ENCODE measurements around the gene PRDM4. TPM values are rescaled to one million over a fixed set of nuclear protein-coding genes. Genes with fewer than 3 reads are reported as not detected.

PRDM4 gene
- polyA plus RNA-seq, 3 donors, result 6.5 to 16.4 (median 7.0) TPM

GRCh38 chr12:107803092-107803491 is 42.2 kb upstream of the PRDM4 start:
- H3K9ac ChIP-seq (ENCODE audit: insufficient read depth, low read length, poor library complexity, severe bottlenecking), result no peak overlapping the region
- no peak for DNase-seq
- H3K79me2 ChIP-seq (ENCODE audit: insufficient read depth, low read length), result no peaks in the 10 kb centered on the region
- H2AFZ ChIP-seq (ENCODE audit: insufficient read depth, low read depth, low read length, poor library complexity, severe bottlenecking), result no peak overlapping the region
- no peaks in the 10 kb centered on the region for H3K9me3 ChIP-seq (replicated peaks in 1 of 2; ENCODE audit: control insufficient read depth in 1 of 2, insufficient read depth in 1 of 2, low read length in 2 of 2)
- Mint-ChIP-seq H3K36me3 (no peaks in the 10 kb centered on the region), H3K4me3 (no peak overlapping the region), H3K27me3 (ENCODE audit: low read depth in 3 of 3) (peaks cover 0 to 11% (median 2%) of the 10 kb centered on the region in 3 donors), H3K9me3 (no peaks in the 10 kb centered on the region), H3K27ac (no peak overlapping the region), H3K4me1 (no peaks in the 10 kb centered on the region)
- H3K4me1 ChIP-seq (ENCODE audit: control insufficient read depth in 1 of 2, insufficient read depth in 2 of 2, low read length in 2 of 2), result no peaks in the 10 kb centered on the region
- H3K27me3 ChIP-seq (ENCODE audit: control insufficient read depth in 2 of 2, insufficient read depth in 2 of 2, low read length in 2 of 2), result peaks cover 0 to 4% of the 10 kb centered on the region in 2 donors
- H3K4me2 ChIP-seq (replicated peaks; ENCODE audit: extremely low read depth, low read length, poor library complexity, severe bottlenecking), result no peak overlapping the region
- H3K36me3 ChIP-seq (replicated peaks in 1 of 2; ENCODE audit: control insufficient read depth in 1 of 2, insufficient read depth in 2 of 2, low read length in 2 of 2), result no peaks in the 10 kb centered on the region
- no peak overlapping the region for H3K4me3 ChIP-seq (replicated peaks in 1 of 3; ENCODE audit: low read depth in 2 of 3, low read length in 3 of 3)
- no peak for TF ChIP-seq CTCF (IDR thresholded peaks at IDR 0.05)
- no peaks in the 10 kb centered on the region for H4K20me1 ChIP-seq (ENCODE audit: insufficient read depth, low read length)
- intact Hi-C loops (cut with micrococcal nuclease), result no loop called here
- no CpG with 5 or more reads among the region's 3 CpGs for WGBS (ENCODE audit: insufficient coverage)
- no peak overlapping the region for H3K27ac ChIP-seq (ENCODE audit: low read depth in 1 of 2, low read length in 2 of 2)

GRCh38 chr12:107801150-107801549 is 40.2 kb upstream of the PRDM4 start:
- no peaks in the 10 kb centered on the region for H3K36me3 Mint-ChIP-seq
- H3K4me3 Mint-ChIP-seq, result no peak overlapping the region
- no peaks in the 10 kb centered on the region for H3K4me1 ChIP-seq (ENCODE audit: control insufficient read depth in 1 of 2, insufficient read depth in 2 of 2, low read length in 2 of 2)
- no peak for DNase-seq
- TF ChIP-seq CTCF (IDR thresholded peaks at IDR 0.05), result no peak
- peaks cover 0 to 4% of the 10 kb centered on the region in 2 donors for H3K27me3 ChIP-seq (ENCODE audit: control insufficient read depth in 2 of 2, insufficient read depth in 2 of 2, low read length in 2 of 2)
- no peak overlapping the region for H3K27ac Mint-ChIP-seq
- no peaks in the 10 kb centered on the region for H3K9me3 Mint-ChIP-seq
- H3K36me3 ChIP-seq (replicated peaks in 1 of 2; ENCODE audit: control insufficient read depth in 1 of 2, insufficient read depth in 2 of 2, low read length in 2 of 2), result no peaks in the 10 kb centered on the region
- H3K9ac ChIP-seq (ENCODE audit: insufficient read depth, low read length, poor library complexity, severe bottlenecking), result no peak overlapping the region
- H3K4me2 ChIP-seq (replicated peaks; ENCODE audit: extremely low read depth, low read length, poor library complexity, severe bottlenecking), result no peak overlapping the region
- intact Hi-C loops (cut with micrococcal nuclease), result no loop called here
- H2AFZ ChIP-seq (ENCODE audit: insufficient read depth, low read depth, low read length, poor library complexity, severe bottlenecking), result no peak overlapping the region
- no peaks in the 10 kb centered on the region for H3K79me2 ChIP-seq (ENCODE audit: insufficient read depth, low read length)
- no peak overlapping the region for H3K4me3 ChIP-seq (replicated peaks in 1 of 3; ENCODE audit: low read depth in 2 of 3, low read length in 3 of 3)
- H3K27me3 Mint-ChIP-seq (ENCODE audit: low read depth in 3 of 3), result peaks cover 0 to 10% (median 1%) of the 10 kb centered on the region in 3 donors
- H3K27ac ChIP-seq (ENCODE audit: low read depth in 1 of 2, low read length in 2 of 2), result no peak overlapping the region
- H4K20me1 ChIP-seq (ENCODE audit: insufficient read depth, low read length), result no peaks in the 10 kb centered on the region
- no peaks in the 10 kb centered on the region for H3K4me1 Mint-ChIP-seq
- H3K9me3 ChIP-seq (replicated peaks in 1 of 2; ENCODE audit: control insufficient read depth in 1 of 2, insufficient read depth in 1 of 2, low read length in 2 of 2), result no peaks in the 10 kb centered on the region

Data from CD14-positive monocyte (primary cell).